ENCODE measurements around the gene GNG2.

The GNG2 gene

GRCh38 chr14:51856792-51857296 is 3.6 kb upstream of the GNG2 start:
- DNase-seq: no peak

- DNase-seq: no peak
Measured at GRCh38 chr14:51859131-51859530, 1.3 kb upstream of the GNG2 start.

GRCh38 chr14:51860825-51861499 is 550 bp downstream of the GNG2 start:
- DNase-seq: peak; percentile 52

DNA sequence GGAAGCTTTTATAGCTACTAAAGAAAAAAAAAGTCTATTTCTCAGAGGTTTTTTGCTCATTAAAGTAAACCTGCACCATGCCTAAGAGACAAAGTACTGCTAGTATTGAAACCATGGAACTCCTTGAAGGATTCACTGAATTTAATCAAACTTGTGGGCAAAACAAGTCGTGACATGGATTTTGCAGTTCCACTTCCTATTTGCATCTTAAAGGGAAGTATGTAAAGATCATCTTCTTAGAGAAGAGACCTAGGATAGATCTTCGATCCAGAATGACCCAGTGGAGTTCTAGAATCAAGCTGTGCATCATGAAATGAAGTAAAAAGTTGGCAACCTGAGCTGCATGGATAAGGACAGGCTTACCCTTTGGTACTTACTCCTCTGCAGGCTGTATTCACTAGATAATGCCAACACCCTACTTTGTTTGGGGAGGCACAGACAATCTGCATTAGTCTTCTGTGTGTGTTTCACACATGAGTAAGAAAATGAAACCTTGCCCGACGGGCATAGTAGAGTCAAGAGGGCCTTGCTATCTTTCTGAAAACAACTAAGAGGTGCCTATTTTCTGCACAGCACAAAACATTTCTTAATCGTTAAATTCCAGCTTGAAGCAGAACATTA is 1.9 kb downstream of the GNG2 start:
- peak; percentile 63 for DNase-seq

DNA sequence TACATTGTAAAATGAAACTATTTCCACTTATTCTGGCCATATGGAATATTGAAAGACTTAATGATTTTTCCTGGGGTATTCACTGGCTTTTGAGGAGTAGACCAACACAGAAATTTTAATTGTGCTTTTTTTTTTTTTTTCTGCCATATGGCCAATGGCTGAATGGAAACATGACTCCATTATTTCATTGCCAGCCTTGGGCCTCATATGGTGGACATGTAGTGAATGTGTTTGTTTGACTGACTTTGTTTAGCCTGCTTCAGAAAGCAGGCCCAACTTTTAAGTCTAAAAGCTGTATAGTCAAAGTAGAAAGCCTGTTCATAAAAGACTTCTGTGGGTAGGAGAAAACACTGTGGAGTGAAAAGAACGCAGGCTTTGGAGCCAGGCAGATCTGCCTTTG is 2.4 kb downstream of the GNG2 start:
- no peak for DNase-seq

DNA sequence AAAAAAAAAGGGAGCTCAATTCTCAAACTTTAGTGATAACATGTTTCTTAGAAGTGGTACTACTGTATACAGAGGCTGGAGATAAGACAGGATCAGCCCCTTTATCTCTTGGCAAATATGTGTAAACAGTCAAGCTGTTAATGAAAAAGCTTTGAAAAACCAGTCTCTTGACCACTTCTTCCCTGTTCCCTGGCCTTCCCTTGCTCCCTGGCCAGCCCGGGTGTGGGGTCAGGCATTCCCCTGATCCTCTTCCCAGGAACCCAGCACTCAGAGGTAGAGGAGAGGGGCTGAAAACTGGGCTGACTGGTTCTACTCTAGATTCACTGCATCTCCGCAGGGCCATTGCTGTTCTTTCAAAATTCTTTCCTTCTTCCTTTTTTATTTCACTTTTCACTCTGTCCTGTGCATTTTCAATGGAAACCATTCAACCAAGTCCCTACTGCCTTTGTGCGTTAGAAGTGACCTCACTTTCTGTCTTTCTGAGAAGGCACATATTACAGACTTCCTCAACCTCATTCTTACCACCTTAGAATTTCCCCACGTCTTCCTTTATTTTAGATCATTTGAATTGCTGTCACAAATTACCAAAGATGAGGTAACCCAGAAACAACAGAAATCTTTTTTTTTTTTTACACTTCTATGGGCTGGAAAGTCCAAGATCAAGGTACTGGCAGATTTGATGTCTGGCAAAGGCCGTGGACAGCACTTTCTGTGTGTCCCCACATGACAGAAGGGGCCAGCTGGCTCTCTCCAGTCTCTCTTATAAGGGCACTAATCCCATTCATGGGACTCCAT is 5.7 kb downstream of the GNG2 start:
- DNase-seq: peak; percentile 76

GRCh38 chr14:51867741-51868140 is 7.3 kb downstream of the GNG2 start:
- DNase-seq: peak; percentile 60

GRCh38 chr14:51868405-51868804 is 8.0 kb downstream of the GNG2 start:
- DNase-seq: no peak

DNA sequence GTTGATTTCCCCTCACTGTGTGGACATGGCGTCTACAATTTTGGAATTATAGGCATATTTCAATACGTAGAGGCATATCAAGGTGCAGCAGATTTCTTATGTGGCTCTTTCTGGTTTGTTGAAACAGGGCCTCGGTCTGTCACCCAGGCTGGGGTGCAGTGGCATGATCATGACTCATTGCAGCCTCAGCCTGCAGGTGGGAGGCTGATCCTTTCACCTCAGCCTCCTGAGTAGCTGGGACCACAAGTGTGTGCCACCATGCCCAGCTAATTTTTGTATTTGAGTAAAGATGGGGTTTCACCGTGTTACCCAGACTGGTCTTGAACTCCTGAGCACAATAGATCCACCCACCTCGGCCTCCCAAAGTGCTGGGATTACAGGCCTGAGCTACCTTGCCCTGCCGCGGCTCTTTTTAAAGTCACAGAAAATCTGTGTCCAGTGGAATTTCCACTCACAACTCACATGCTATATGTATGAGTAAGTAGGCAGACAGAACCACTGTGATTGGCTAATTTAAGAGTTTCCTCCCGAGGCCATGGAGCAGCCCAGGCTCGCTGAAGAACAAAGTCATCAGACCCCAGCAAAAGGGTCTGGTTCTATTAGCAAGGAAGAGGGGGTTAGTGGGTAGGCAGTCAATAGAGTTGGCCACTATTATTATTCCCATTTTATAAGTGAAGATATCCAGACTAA is 9.1 kb downstream of the GNG2 start:
- DNase-seq: peak; percentile 69

DNA sequence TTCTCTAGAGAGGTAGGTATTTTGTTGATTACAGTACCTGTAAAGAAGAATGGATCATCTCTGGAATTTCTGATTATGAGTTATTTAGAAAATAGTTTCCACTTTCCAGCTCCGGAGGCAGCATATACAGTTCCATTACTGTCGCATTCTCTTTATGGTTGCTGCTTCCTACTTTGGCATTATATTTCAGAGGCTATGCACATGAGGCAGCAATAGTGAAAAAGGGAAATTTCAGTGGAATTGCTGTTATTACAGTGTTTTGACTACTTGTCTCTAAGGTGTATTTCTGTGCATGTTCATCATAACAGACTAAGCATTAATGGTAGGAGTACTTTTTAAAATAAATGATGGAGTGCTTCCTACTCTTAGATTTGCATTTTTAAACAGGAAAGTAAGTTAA is 10.2 kb downstream of the GNG2 start:
- DNase-seq: no peak

DNA sequence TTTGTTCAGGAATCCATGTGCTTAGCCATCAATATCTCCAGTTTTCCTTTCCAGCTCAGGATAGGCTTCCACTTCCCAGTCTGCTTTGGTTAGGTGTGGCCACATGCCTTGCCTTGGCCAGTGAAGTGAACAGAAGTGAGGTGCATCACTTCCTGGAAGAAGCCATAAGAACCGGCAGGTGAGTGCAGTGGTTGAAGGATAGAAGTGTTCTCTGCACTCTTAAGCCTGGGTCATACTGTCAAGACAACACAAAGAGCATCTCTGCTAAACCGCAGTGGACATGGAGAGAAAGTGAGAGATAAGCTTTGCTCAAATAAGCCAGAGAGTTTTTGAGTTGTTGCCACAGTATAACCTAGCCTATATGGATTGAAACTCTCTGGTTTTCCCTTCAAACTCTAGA is 11.4 kb downstream of the GNG2 start:
- peak; percentile 48 for DNase-seq

- no peak for DNase-seq
Measured at GRCh38 chr14:51872396-51872795, 12.0 kb downstream of the GNG2 start.

DNA sequence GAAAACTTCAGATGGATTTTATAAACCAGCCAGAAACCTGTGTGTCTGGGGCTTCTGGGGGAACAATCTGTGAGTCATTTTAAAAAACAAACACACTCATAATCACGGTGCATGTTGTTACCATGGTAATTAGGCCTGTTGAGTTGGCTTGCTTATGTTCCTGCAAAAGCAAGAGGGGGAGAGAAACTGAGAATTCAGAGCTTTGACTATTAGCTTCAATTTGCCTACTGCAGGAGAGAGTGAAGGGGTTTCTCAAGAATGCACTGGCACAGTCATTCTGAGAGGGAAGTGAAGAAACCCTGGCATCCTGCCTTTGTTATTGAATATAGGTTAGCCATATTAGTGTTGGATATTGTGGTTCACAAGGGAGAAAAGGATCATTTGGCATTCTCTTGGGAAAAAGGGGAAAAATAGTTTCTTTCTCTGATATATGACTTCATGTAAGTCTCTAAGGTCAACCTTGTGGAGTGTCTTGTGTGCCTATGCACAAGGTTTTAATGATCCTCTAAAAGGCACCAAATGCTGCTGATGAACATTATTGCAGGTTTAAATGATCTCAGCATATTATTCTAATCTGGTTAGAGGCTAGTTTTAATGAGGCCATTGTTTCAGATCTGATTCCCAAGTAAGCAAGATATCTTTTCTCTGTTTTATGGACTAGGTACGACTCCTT is 12.9 kb downstream of the GNG2 start:
- DNase-seq: peak; percentile 68

DNA sequence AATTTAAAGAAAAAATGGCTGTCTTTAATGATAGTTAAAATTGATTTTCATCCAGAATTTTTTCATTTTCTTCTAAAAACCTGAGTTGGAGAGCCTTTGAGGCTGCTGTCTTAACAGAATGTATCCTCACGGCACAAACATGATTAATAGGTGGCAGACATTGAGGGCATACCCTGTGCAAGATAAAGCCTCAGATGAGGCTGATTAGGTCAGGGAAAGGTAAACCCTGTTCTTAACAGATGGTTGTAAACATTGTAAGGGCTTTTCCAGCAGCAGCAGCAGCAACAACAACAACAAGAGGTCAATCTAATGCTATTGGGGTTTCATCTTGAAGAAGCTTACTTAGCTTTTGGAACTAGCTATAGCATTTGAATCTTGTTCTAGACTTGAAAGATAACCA is 17.4 kb downstream of the GNG2 start:
- peak; percentile 30 for DNase-seq

GRCh38 chr14:51879170-51879569 is 18.8 kb downstream of the GNG2 start:
- DNase-seq: no peak

GRCh38 chr14:51880835-51881580 is 20.6 kb downstream of the GNG2 start:
- no peak for DNase-seq

DNA sequence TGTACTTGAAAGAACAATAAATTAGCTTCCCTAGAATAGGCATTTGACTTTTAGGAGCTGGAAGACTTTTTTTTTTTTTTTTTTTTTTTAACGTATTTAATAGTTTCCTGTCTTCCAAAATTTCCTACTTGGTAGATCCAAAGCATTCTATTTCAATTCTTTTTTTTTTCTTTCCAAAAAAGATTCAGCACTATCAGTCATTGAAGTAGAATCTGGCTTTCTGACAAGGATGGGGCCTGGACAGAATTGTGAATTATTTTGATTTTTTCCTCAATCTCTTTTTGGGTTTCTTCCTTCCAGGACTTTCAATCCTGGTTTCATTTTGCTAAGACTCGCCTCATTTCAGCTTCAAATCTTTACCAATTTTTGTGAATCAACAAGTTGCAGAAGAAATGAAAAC is 21.2 kb downstream of the GNG2 start:
- DNase-seq: no peak

- no peak for DNase-seq
Measured at GRCh38 chr14:51883232-51883631, 22.8 kb downstream of the GNG2 start.

GRCh38 chr14:51884086-51884927 is 23.9 kb downstream of the GNG2 start:
- peak; percentile 44 for DNase-seq

- peak; percentile 32 for DNase-seq
Measured at GRCh38 chr14:51889851-51890250, 29.4 kb downstream of the GNG2 start.

DNA sequence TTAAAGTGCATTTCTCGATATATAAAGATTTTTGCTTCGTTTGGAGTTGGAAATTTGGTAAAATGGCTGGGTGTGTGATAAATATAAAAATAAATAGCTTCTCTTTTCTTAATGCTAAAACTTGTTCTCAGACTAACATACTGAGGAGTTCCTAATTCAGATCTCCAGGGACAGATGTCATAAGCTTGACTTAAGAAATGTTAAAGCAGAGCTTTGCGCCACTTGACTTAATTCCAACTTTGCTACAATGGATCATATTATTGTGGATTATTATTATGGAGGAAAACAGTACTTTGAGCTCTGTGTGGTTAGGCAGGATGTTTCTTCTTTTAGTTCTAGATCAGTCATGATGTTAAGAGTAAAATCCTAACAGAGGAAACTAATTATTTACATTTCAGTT is 33.8 kb downstream of the GNG2 start:
- no peak for DNase-seq

All from CD4-positive, alpha-beta T cell treated with Interleukin-17A for 1 hour (primary cell).